ENCODE measurements around the gene CCND3. TPM values are rescaled to one million over a fixed set of nuclear protein-coding genes. Genes with fewer than 3 reads are reported as not detected.

CCND3 gene
- total RNA-seq, 1 experiment from 2014 or later, result 39.9 TPM

GRCh38 chr6:41942067-41942851 is 651 bp upstream of the CCND3 start:
- H3K9me3 ChIP-seq (ENCODE audit: low read depth, low read length, poor library complexity, severe bottlenecking), result no peaks in the 10 kb centered on the region
- no TSS peak for BruUV-seq (replicated peaks)
- H3K27me3 ChIP-seq (replicated peaks; ENCODE audit: insufficient read depth, low read depth, low read length, poor library complexity), result no peaks in the 10 kb centered on the region
- DNase-seq (ENCODE audit: low spot score), result no peak
- peaks cover 27% of the 10 kb centered on the region for H3K4me1 ChIP-seq (ENCODE audit: insufficient read depth, low read length, poor library complexity, severe bottlenecking)
- H3K36me3 ChIP-seq (ENCODE audit: insufficient read depth, low read length, poor library complexity, severe bottlenecking), result no peaks in the 10 kb centered on the region
- TF ChIP-seq EZH2 (IDR thresholded peaks at IDR 0.05; ENCODE audit: borderline replicate concordance, low read depth, low read length, poor library complexity, severe bottlenecking) (no peak), CTCF (conservative IDR thresholded peaks at IDR 0.05; ENCODE audit: low read depth, low read length) (no peak)
- H3K27ac ChIP-seq (ENCODE audit: low read depth, low read length, poor library complexity, severe bottlenecking), result peak overlapping the region; percentile 56
- intact Hi-C loops (cut with micrococcal nuclease; ENCODE audit: unreplicated experiment), result loop anchor here (5.0 kb wide), 1 partner anchor 225 kb away; no protein-coding TSS in a partner anchor
- ChIA-PET CTCF (interaction anchor here (0.5 to 1.0 kb wide), 3 partner anchors 21 to 108 kb away, joined by 3 to 5 read pairs (median 5); partner anchors contain the start of genes BYSL, MED20 and TAF8), POLR2A (ENCODE audit: low non-redundant PET) (no interaction called here)
- peak overlapping the region; percentile 74 for H3K4me3 ChIP-seq (ENCODE audit: low read depth, low read length, poor library complexity, severe bottlenecking)

- intact Hi-C loops (cut with micrococcal nuclease; ENCODE audit: unreplicated experiment), result loop anchor here (2.0 to 5.0 kb wide), 2 partner anchors 104 to 226 kb away; no protein-coding TSS in a partner anchor
- H3K9me3 ChIP-seq (ENCODE audit: low read depth, low read length, poor library complexity, severe bottlenecking), result no peaks in the 10 kb centered on the region
- H3K36me3 ChIP-seq (ENCODE audit: insufficient read depth, low read length, poor library complexity, severe bottlenecking), result no peaks in the 10 kb centered on the region
- CTCF ChIA-PET, result no interaction called here
- H3K27ac ChIP-seq (ENCODE audit: low read depth, low read length, poor library complexity, severe bottlenecking), result peak overlapping the region; percentile 62
- peak overlapping the region; percentile 74 for H3K4me3 ChIP-seq (ENCODE audit: low read depth, low read length, poor library complexity, severe bottlenecking)
- DNase-seq (ENCODE audit: low spot score), result peak; percentile 39
- no TSS peak for BruUV-seq (replicated peaks)
- H3K27me3 ChIP-seq (replicated peaks; ENCODE audit: insufficient read depth, low read depth, low read length, poor library complexity), result no peaks in the 10 kb centered on the region
- H3K4me1 ChIP-seq (ENCODE audit: insufficient read depth, low read length, poor library complexity, severe bottlenecking), result peaks cover 27% of the 10 kb centered on the region
- POLR2A ChIA-PET (ENCODE audit: low non-redundant PET), result no interaction called here
- TF ChIP-seq CTCF (conservative IDR thresholded peaks at IDR 0.05; ENCODE audit: low read depth, low read length) (no peak), EZH2 (IDR thresholded peaks at IDR 0.05; ENCODE audit: borderline replicate concordance, low read depth, low read length, poor library complexity, severe bottlenecking) (no peak)
Measured at GRCh38 chr6:41940759-41941279, 789 bp downstream of the CCND3 start.

GRCh38 chr6:41939848-41940758 is 1.5 kb downstream of the CCND3 start:
- TF ChIP-seq EZH2 (IDR thresholded peaks at IDR 0.05; ENCODE audit: borderline replicate concordance, low read depth, low read length, poor library complexity, severe bottlenecking) (no peak), CTCF (conservative IDR thresholded peaks at IDR 0.05; ENCODE audit: low read depth, low read length) (no peak)
- H3K27me3 ChIP-seq (replicated peaks; ENCODE audit: insufficient read depth, low read depth, low read length, poor library complexity), result no peaks in the 10 kb centered on the region
- H3K4me1 ChIP-seq (ENCODE audit: insufficient read depth, low read length, poor library complexity, severe bottlenecking), result peaks cover 27% of the 10 kb centered on the region
- peak overlapping the region; percentile 46 for H3K27ac ChIP-seq (ENCODE audit: low read depth, low read length, poor library complexity, severe bottlenecking)
- ChIA-PET POLR2A (ENCODE audit: low non-redundant PET) (no interaction called here), CTCF (no interaction called here)
- no TSS peak for BruUV-seq (replicated peaks)
- intact Hi-C loops (cut with micrococcal nuclease; ENCODE audit: unreplicated experiment), result loop anchor here (2.0 to 5.0 kb wide), 3 partner anchors 105 to 227 kb away; partner anchors contain the start of gene TOMM6
- no peak for DNase-seq (ENCODE audit: low spot score)
- H3K36me3 ChIP-seq (ENCODE audit: insufficient read depth, low read length, poor library complexity, severe bottlenecking), result peaks cover under 1% of the 10 kb centered on the region
- peak overlapping the region; percentile 74 for H3K4me3 ChIP-seq (ENCODE audit: low read depth, low read length, poor library complexity, severe bottlenecking)
- H3K9me3 ChIP-seq (ENCODE audit: low read depth, low read length, poor library complexity, severe bottlenecking), result no peaks in the 10 kb centered on the region

Data from A673 (cell line).